IPS-15b (cell line): ENCODE results near the gene TRIM31.

Experiments used
- H3K27me3 ChIP-seq: one replicate; pipeline ENCODE4 v1.6.1; 2013; ENCODE audit warnings: low read length; ENCODE audit not compliant: control insufficient read depth, insufficient read depth
- H3K36me3 ChIP-seq: one replicate; pipeline ENCODE4 v1.6.1; 2013; ENCODE audit warnings: low read length; ENCODE audit not compliant: control insufficient read depth, insufficient read depth
- H3K4me1 ChIP-seq: one replicate; pipeline ENCODE4 v1.6.1; 2013; ENCODE audit warnings: mild to moderate bottlenecking, low read length; ENCODE audit not compliant: control insufficient read depth, insufficient read depth
- H3K4me3 ChIP-seq: one replicate; pipeline ENCODE4 v1.5.1; 2013; ENCODE audit warnings: low read depth, low read length
- H3K9ac ChIP-seq: one replicate; pipeline ENCODE4 v1.6.1; 2013; ENCODE audit warnings: low read depth, mild to moderate bottlenecking, low read length
- H3K9me3 ChIP-seq: one replicate; pipeline ENCODE4 v1.6.1; 2013; ENCODE audit warnings: mild to moderate bottlenecking, low read length; ENCODE audit not compliant: control insufficient read depth, insufficient read depth

Gene TRIM31

GRCh38 chr6:30154709-30155519 is 42.0 kb upstream of the TRIM31 start:
- Histone ChIP-seq H3K36me3 (no peaks in the 10 kb centered on the region), H3K4me3 (no peak overlapping the region), H3K9me3 (no peaks in the 10 kb centered on the region), H3K9ac (no peak overlapping the region), H3K4me1 (no peaks in the 10 kb centered on the region), H3K27me3 (peaks cover 13% of the 10 kb centered on the region)

GRCh38 chr6:30154061-30154460 is 41.2 kb upstream of the TRIM31 start:
- no peak overlapping the region for H3K9ac ChIP-seq
- no peak overlapping the region for H3K4me3 ChIP-seq
- H3K36me3 ChIP-seq: no peaks in the 10 kb centered on the region
- no peaks in the 10 kb centered on the region for H3K9me3 ChIP-seq
- H3K27me3 ChIP-seq: peaks cover 11% of the 10 kb centered on the region
- H3K4me1 ChIP-seq: no peaks in the 10 kb centered on the region

- H3K4me1 ChIP-seq: no peaks in the 10 kb centered on the region
- peaks cover 3% of the 10 kb centered on the region for H3K27me3 ChIP-seq
- H3K36me3 ChIP-seq: no peaks in the 10 kb centered on the region
- no peak overlapping the region for H3K4me3 ChIP-seq
- H3K9me3 ChIP-seq: no peaks in the 10 kb centered on the region
- H3K9ac ChIP-seq: no peak overlapping the region
Measured at GRCh38 chr6:30152910-30153610, 40.2 kb upstream of the TRIM31 start.

- Histone ChIP-seq H3K4me3 (no peak overlapping the region), H3K36me3 (no peaks in the 10 kb centered on the region), H3K9me3 (no peaks in the 10 kb centered on the region), H3K27me3 (peaks cover 3% of the 10 kb centered on the region), H3K4me1 (no peaks in the 10 kb centered on the region), H3K9ac (no peak overlapping the region)
Measured at GRCh38 chr6:30152016-30152673, 39.3 kb upstream of the TRIM31 start.

GRCh38 chr6:30151580-30151979 is 38.7 kb upstream of the TRIM31 start:
- H3K27me3 ChIP-seq: peaks cover 3% of the 10 kb centered on the region
- H3K4me1 ChIP-seq: no peaks in the 10 kb centered on the region
- no peak overlapping the region for H3K9ac ChIP-seq
- H3K36me3 ChIP-seq: no peaks in the 10 kb centered on the region
- H3K9me3 ChIP-seq: no peaks in the 10 kb centered on the region
- no peak overlapping the region for H3K4me3 ChIP-seq

- Histone ChIP-seq H3K27me3 (peaks cover 3% of the 10 kb centered on the region), H3K4me3 (no peak overlapping the region), H3K9ac (no peak overlapping the region), H3K36me3 (no peaks in the 10 kb centered on the region), H3K4me1 (no peaks in the 10 kb centered on the region), H3K9me3 (no peaks in the 10 kb centered on the region)
Measured at GRCh38 chr6:30150671-30151395, 37.9 kb upstream of the TRIM31 start.

GRCh38 chr6:30149858-30150550 is 37.1 kb upstream of the TRIM31 start:
- Histone ChIP-seq H3K9me3 (no peaks in the 10 kb centered on the region), H3K4me1 (no peaks in the 10 kb centered on the region), H3K9ac (no peak overlapping the region), H3K36me3 (no peaks in the 10 kb centered on the region), H3K27me3 (peaks cover 3% of the 10 kb centered on the region), H3K4me3 (no peak overlapping the region)

- no peaks in the 10 kb centered on the region for H3K36me3 ChIP-seq
- H3K4me3 ChIP-seq: no peak overlapping the region
- peaks cover 3% of the 10 kb centered on the region for H3K27me3 ChIP-seq
- no peaks in the 10 kb centered on the region for H3K9me3 ChIP-seq
- H3K4me1 ChIP-seq: no peaks in the 10 kb centered on the region
- H3K9ac ChIP-seq: no peak overlapping the region
Measured at GRCh38 chr6:30149234-30149633, 36.3 kb upstream of the TRIM31 start.

GRCh38 chr6:30147096-30147495 is 34.2 kb upstream of the TRIM31 start:
- H3K27me3 ChIP-seq: peaks cover 3% of the 10 kb centered on the region
- no peaks in the 10 kb centered on the region for H3K9me3 ChIP-seq
- H3K9ac ChIP-seq: no peak overlapping the region
- H3K4me1 ChIP-seq: no peaks in the 10 kb centered on the region
- H3K36me3 ChIP-seq: no peaks in the 10 kb centered on the region
- no peak overlapping the region for H3K4me3 ChIP-seq

- Histone ChIP-seq H3K9me3 (no peaks in the 10 kb centered on the region), H3K4me1 (no peaks in the 10 kb centered on the region), H3K27me3 (peaks cover 3% of the 10 kb centered on the region), H3K36me3 (no peaks in the 10 kb centered on the region), H3K4me3 (no peak overlapping the region), H3K9ac (no peak overlapping the region)
Measured at GRCh38 chr6:30145818-30146217, 32.9 kb upstream of the TRIM31 start.

- Histone ChIP-seq H3K4me3 (no peak overlapping the region), H3K36me3 (no peaks in the 10 kb centered on the region), H3K4me1 (no peaks in the 10 kb centered on the region), H3K9ac (no peak overlapping the region), H3K27me3 (no peaks in the 10 kb centered on the region), H3K9me3 (no peaks in the 10 kb centered on the region)
Measured at GRCh38 chr6:30144811-30145210, 31.9 kb upstream of the TRIM31 start.
